Progenitor cell of endocrine pancreas (in vitro differentiated cells): Measurements from ENCODE around the gene DUSP18. TPM values are rescaled to one million over a fixed set of nuclear protein-coding genes. Genes with fewer than 3 reads are reported as not detected.

Source experiments
- DNase-seq: peaks from one replicate; pipeline ENCODE4 v3.0.0; 2021; ENCODE audit warnings: low spot score; ENCODE audit not compliant: unreplicated experiment
- H3K27ac Mint-ChIP-seq: 2 replicates; pipeline ENCODE4 v1.8.0; 2021; ENCODE audit warnings: mild to moderate bottlenecking, moderate library complexity, mixed read lengths
- H3K27me3 Mint-ChIP-seq: 2 replicates; pipeline ENCODE4 v1.8.0; 2021; ENCODE audit warnings: mixed read lengths
- H3K36me3 Mint-ChIP-seq: 2 replicates; pipeline ENCODE4 v1.8.0; 2022; ENCODE audit warnings: mixed read lengths; ENCODE audit not compliant: insufficient read depth
- H3K4me1 Mint-ChIP-seq: 2 replicates; pipeline ENCODE4 v1.8.0; 2021; ENCODE audit warnings: low read depth, mixed read lengths
- H3K4me3 Mint-ChIP-seq: 2 replicates; pipeline ENCODE4 v1.8.0; 2021; ENCODE audit warnings: low read depth, mild to moderate bottlenecking, moderate library complexity, mixed read lengths
- H3K9me3 Mint-ChIP-seq: 2 replicates; pipeline ENCODE4 v1.8.0; 2021; ENCODE audit warnings: low read depth, mixed read lengths
- CTCF ChIP-seq: fragments of 200-600 bp; sonication (generic); IDR thresholded peaks from one replicate; pipeline ENCODE4 v1.5.0; 2021; ENCODE audit warnings: antibody characterized with exemption, mild to moderate bottlenecking; ENCODE audit not compliant: unreplicated experiment
- total RNA-seq: library from RNA; stranded (reverse); gene quantifications from 2 replicates; pipeline ENCODE4 v1.2.1, GENCODE V29; 2021

Gene DUSP18
- total RNA-seq, 1 donor from 2014 or later, result 11.6 TPM

- H3K4me1 Mint-ChIP-seq, result peaks cover 28% of the 10 kb centered on the region
- no peak for TF ChIP-seq CTCF
- H3K27me3 Mint-ChIP-seq, result peaks cover 30% of the 10 kb centered on the region
- no peaks in the 10 kb centered on the region for H3K9me3 Mint-ChIP-seq
- H3K4me3 Mint-ChIP-seq, result no peak overlapping the region
- DNase-seq, result no peak
- peak overlapping the region; percentile 76 for H3K27ac Mint-ChIP-seq
- H3K36me3 Mint-ChIP-seq, result no peaks in the 10 kb centered on the region
Measured at GRCh38 chr22:30675436-30675835, 7.8 kb upstream of the DUSP18 start.

- no peak overlapping the region for H3K4me3 Mint-ChIP-seq
- TF ChIP-seq CTCF, result no peak
- DNase-seq, result no peak
- H3K27ac Mint-ChIP-seq, result no peak overlapping the region
- H3K27me3 Mint-ChIP-seq, result peaks cover 33% of the 10 kb centered on the region
- H3K4me1 Mint-ChIP-seq, result peaks cover 25% of the 10 kb centered on the region
- no peaks in the 10 kb centered on the region for H3K9me3 Mint-ChIP-seq
- no peaks in the 10 kb centered on the region for H3K36me3 Mint-ChIP-seq
Measured at GRCh38 chr22:30674482-30674881, 6.8 kb upstream of the DUSP18 start.

DNA sequence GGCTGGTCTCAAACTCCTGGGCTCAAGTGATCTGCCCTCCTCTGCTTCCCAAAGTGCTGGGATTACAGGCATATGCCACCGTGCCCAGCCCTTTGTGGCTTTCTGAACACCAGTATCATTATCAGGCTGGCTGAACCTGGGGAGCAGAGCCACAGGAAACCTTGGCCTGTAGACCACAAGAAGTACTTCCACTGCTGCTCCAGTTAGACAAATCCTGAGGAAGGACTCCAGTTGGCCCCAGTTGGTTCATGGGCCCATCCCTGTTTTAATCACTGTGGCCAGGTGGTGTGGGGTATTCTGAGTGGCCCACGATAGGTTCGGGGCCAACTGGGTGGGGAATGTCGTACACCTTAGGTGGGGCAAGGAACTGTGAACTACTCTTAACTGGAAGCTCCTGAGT, 5.5 kb upstream of the DUSP18 start:
- Mint-ChIP-seq H3K27me3 (peaks cover 40% of the 10 kb centered on the region), H3K4me1 (peaks cover 19% of the 10 kb centered on the region), H3K9me3 (no peaks in the 10 kb centered on the region), H3K36me3 (no peaks in the 10 kb centered on the region), H3K27ac (no peak overlapping the region), H3K4me3 (no peak overlapping the region)
- TF ChIP-seq CTCF, result no peak
- no peak for DNase-seq

- TF ChIP-seq CTCF, result no peak
- Mint-ChIP-seq H3K27ac (no peak overlapping the region), H3K27me3 (peaks cover 39% of the 10 kb centered on the region), H3K4me1 (peaks cover 12% of the 10 kb centered on the region), H3K9me3 (no peaks in the 10 kb centered on the region), H3K4me3 (no peak overlapping the region), H3K36me3 (no peaks in the 10 kb centered on the region)
- DNase-seq, result no peak
Measured at GRCh38 chr22:30671071-30671470, 3.4 kb upstream of the DUSP18 start.

GRCh38 chr22:30668386-30668710, 673 bp upstream of the DUSP18 start:
- peaks cover 27% of the 10 kb centered on the region for H3K27me3 Mint-ChIP-seq

More at GRCh38 chr22:30668386-30668710, 673 bp upstream of the DUSP18 start:
- peak overlapping the region; percentile 85 for H3K4me3 Mint-ChIP-seq
- TF ChIP-seq CTCF, result no peak
- peaks cover 12% of the 10 kb centered on the region for H3K4me1 Mint-ChIP-seq
- no peak for DNase-seq
- H3K36me3 Mint-ChIP-seq, result peaks cover 2% of the 10 kb centered on the region
- H3K27ac Mint-ChIP-seq, result peak overlapping the region; percentile 45
- H3K9me3 Mint-ChIP-seq, result no peaks in the 10 kb centered on the region
